HepG2 (cell line): ENCODE data around the gene RAD9A. TPM values are rescaled to one million over a fixed set of nuclear protein-coding genes. Genes with fewer than 3 reads are reported as not detected.

Experiments used
- ATAC-seq: fragments of 200-7000 bp; cut with Tn5 transposase; 3 replicates; pipeline ENCODE4 v1.9.1; 2020; ENCODE audit warnings: mild to moderate bottlenecking, moderate library complexity
- BruUV-seq: library from RNA; stranded (reverse); fragments of 400-500 nt; replicated peaks from 2 replicates; lab custom pipeline; 2021; lab: Mats Ljungman, UMichigan
- CTCF ChIA-PET: fragments of 300-600 bp; formaldehyde crosslinking; extraction: SDS; loops from one replicate; lab custom pipeline; 2021; ENCODE audit warnings: low total read pairs, inconsistent platforms, low intra/inter-chr PET ratio; lab: Yijun Ruan, JAX
- POLR2A ChIA-PET: fragments of 350-600 bp; sonication (Branson Sonifier 250); formaldehyde crosslinking; loops from one replicate; lab custom pipeline; 2020; ENCODE audit warnings: antibody characterized with exemption, inconsistent platforms; lab: Yijun Ruan, JAX
- DNase-seq: peaks from one replicate; pipeline ENCODE4 v3.0.0-alpha.2; 2015; ENCODE audit warnings: low spot score
- FAIRE-seq: peaks from 3 replicates; lab custom pipeline; 2011; peaks lifted over from hg19 to GRCh38; lab: Jason Lieb, UNC
- H2AFZ ChIP-seq: one replicate; pipeline ENCODE4 v1.6.1; 2011; ENCODE audit warnings: low read length, inconsistent platforms
- H3K27ac ChIP-seq: fragments of 300-600 bp; 3 replicates; pipeline ENCODE4 v1.8.0; 2011; ENCODE audit warnings: mixed run types, mild to moderate bottlenecking, mixed read lengths, low read length, inconsistent platforms; ENCODE audit not compliant: insufficient read depth; ENCODE audit errors: extremely low read length
- H3K27me3 ChIP-seq, 2 experiments: fragments of 200-600 bp in 1 of 2; 2 replicates in 1 of 2; 3 replicates in 1 of 2; pipeline versions ENCODE4 v1.6.0 to v1.8.0; 2011; ENCODE audit warnings: low read length in 2 of 2, mild to moderate bottlenecking in 2 of 2, moderate library complexity in 2 of 2, inconsistent platforms in 1 of 2; ENCODE audit not compliant: insufficient read depth in 2 of 2, control insufficient read depth in 1 of 2
- H3K36me3 ChIP-seq, 2 experiments: fragments of 200-600 bp in 1 of 2; replicated peaks in 1 of 2; 2 replicates in 1 of 2; 3 replicates in 1 of 2; pipeline versions ENCODE4 v1.5.1 to v1.8.0; 2011; ENCODE audit warnings: low read length in 2 of 2, inconsistent platforms in 1 of 2; ENCODE audit not compliant: insufficient read depth in 2 of 2, control insufficient read depth in 1 of 2
- H3K4me1 ChIP-seq: 2 replicates; pipeline ENCODE4 v1.5.1; 2012; ENCODE audit warnings: low read length, inconsistent platforms; ENCODE audit not compliant: insufficient read depth
- H3K4me2 ChIP-seq: 2 replicates; pipeline ENCODE4 v1.6.0; 2011; ENCODE audit warnings: low read depth, low read length, inconsistent platforms
- H3K4me3 ChIP-seq, 3 experiments: fragments of 200-600 bp in 1 of 3; sonication (generic), shearing (Covaris generic) in 1 of 3; replicated peaks in 1 of 3; 2 replicates each; pipeline ENCODE4 v1.5.1; 2011 to 2016; ENCODE audit warnings: low read length in 3 of 3, inconsistent platforms in 2 of 3, low read depth in 2 of 3, mild to moderate bottlenecking in 2 of 3, control low read depth in 1 of 3, mixed read lengths in 1 of 3; ENCODE audit not compliant: insufficient read depth in 1 of 3
- H3K79me2 ChIP-seq: one replicate; pipeline ENCODE4 v1.6.1; 2011; ENCODE audit warnings: low read length, inconsistent platforms; ENCODE audit not compliant: insufficient read depth
- H3K9ac ChIP-seq: 2 replicates; pipeline ENCODE4 v1.6.0; 2011; ENCODE audit warnings: mild to moderate bottlenecking, low read depth, low read length, inconsistent platforms; ENCODE audit not compliant: insufficient read depth
- H3K9me3 ChIP-seq: 2 replicates; pipeline ENCODE4 v1.5.1; 2012; ENCODE audit warnings: mild to moderate bottlenecking, low read length
- H4K20me1 ChIP-seq: 2 replicates; pipeline ENCODE4 v1.6.0; 2011; ENCODE audit warnings: inconsistent platforms, mild to moderate bottlenecking, low read length, moderate library complexity; ENCODE audit not compliant: insufficient read depth
- AGO2 ChIP-seq: fragments of 200-400 bp; formaldehyde crosslinking; optimal IDR thresholded peaks from 2 replicates; pipeline ENCODE3; 2017; ENCODE audit warnings: mild to moderate bottlenecking, low read depth, low read length, moderate library complexity
- BORCS8-MEF2B ChIP-seq: sonication (generic); formaldehyde crosslinking; IDR thresholded peaks from 2 replicates; pipeline ENCODE4 v1.8.0; 2022; ENCODE audit warnings: mild to moderate bottlenecking, missing genetic modification reagents
- HBP1 ChIP-seq: IDR thresholded peaks from 2 replicates; pipeline ENCODE4 v1.6.1; 2016; ENCODE audit warnings: low read depth, control low read depth
- HIC2 ChIP-seq: sonication (generic); formaldehyde crosslinking; IDR thresholded peaks from 2 replicates; pipeline ENCODE4 v1.9.0; 2022; ENCODE audit warnings: low read depth, missing genetic modification reagents
- IRF9 ChIP-seq: sonication (generic); formaldehyde crosslinking; IDR thresholded peaks from 2 replicates; pipeline ENCODE4 v1.8.0; 2022; ENCODE audit warnings: missing genetic modification reagents, mild to moderate bottlenecking, borderline replicate concordance
- KDM5B ChIP-seq: sonication (generic); formaldehyde crosslinking; IDR thresholded peaks from 2 replicates; pipeline ENCODE4 v1.4.0; 2020; ENCODE audit warnings: missing genetic modification reagents, mild to moderate bottlenecking, borderline replicate concordance
- MXD3 ChIP-seq: IDR thresholded peaks from 2 replicates; pipeline ENCODE4 v1.6.1; 2016; ENCODE audit warnings: mild to moderate bottlenecking, missing biosample characterization, missing genetic modification reagents
- ZFX ChIP-seq: sonication (generic); formaldehyde crosslinking; IDR thresholded peaks from 2 replicates; pipeline ENCODE4 v1.4.0; 2020; ENCODE audit warnings: mild to moderate bottlenecking, low read depth, missing genetic modification reagents, moderate library complexity
- ZNF292 ChIP-seq: sonication (generic); formaldehyde crosslinking; IDR thresholded peaks from 2 replicates; pipeline ENCODE4 v1.8.1; 2022; ENCODE audit warnings: mild to moderate bottlenecking, low read depth, missing genetic modification reagents, borderline replicate concordance
- ZNF333 ChIP-seq: sonication (generic); formaldehyde crosslinking; IDR thresholded peaks from 2 replicates; pipeline ENCODE4 v1.4.0; 2020; ENCODE audit warnings: mild to moderate bottlenecking, missing genetic modification reagents, borderline replicate concordance
- ZNF652 ChIP-seq: IDR thresholded peaks from 2 replicates; pipeline ENCODE4 v1.6.1; 2016; ENCODE audit warnings: low read depth, borderline replicate concordance
- ZNF687 ChIP-seq: sonication (generic); formaldehyde crosslinking; IDR thresholded peaks from 2 replicates; pipeline ENCODE4 v1.5.1; 2020; ENCODE audit warnings: mild to moderate bottlenecking, missing genetic modification reagents, moderate library complexity
- WGBS: methylation state at CpG from one replicate; pipeline ENCODE4 v1.1.6; 2017; ENCODE audit warnings: low lambda C conversion rate; 5-methylcytosine and 5-hydroxymethylcytosine counted together
- in situ Hi-C: cut with HindIII; loops from 2 replicates; pipeline ENCODE4 v1.10.0; 2017; ENCODE audit warnings: low pct_unique_long_range_greater_than_20kb; ENCODE audit not compliant: extremely low pct_ligation_motif_present
- intact Hi-C: fragments of 100-400 bp; cut with micrococcal nuclease; formaldehyde crosslinking; loops from one replicate; pipeline ENCODE4 v1.10.0; 2022; ENCODE audit not compliant: unreplicated experiment
- polyA plus RNA-seq, 8 experiments: library from polyadenylated mRNA; depleted of rRNA in 3 of 8; stranded (reverse) in 7 of 8; unstranded in 1 of 8; fragments of >200 nt; fragmentation: Illumina TruSeq in 4 of 8; extraction: Trizol in 4 of 8; gene quantifications; 2 replicates each; pipeline versions ENCODE4 v1.2.1 to v1.2.3, GENCODE V29; 2011 to 2016; ENCODE audit warnings: low read depth in 4 of 8, missing spikeins in 1 of 8, mixed read lengths in 1 of 8; ENCODE audit not compliant: insufficient read depth in 1 of 8
- total RNA-seq, 5 experiments: library from RNA; depleted of rRNA; stranded (reverse); fragments of >200 nt; fragmentation: Illumina TruSeq; extraction: Trizol; gene quantifications; 2 replicates each; pipeline ENCODE4 v1.2.3, GENCODE V29; 2016; ENCODE audit warnings: low read depth in 1 of 5

The RAD9A gene
- total and polyA plus RNA-seq, 2 of the 13 experiments (the other 11 are each of a cell fraction or from before 2014, with no cell fraction given): 10.1 to 15.7 TPM

GRCh38 chr11:67355023-67355793 is 36.6 kb upstream of the RAD9A start:
- no peaks in the 10 kb centered on the region for H3K9me3 ChIP-seq
- POLR2A ChIA-PET: interaction anchor here (1.0 to 9.7 kb wide), 11 partner anchors 8 to 115 kb away, joined by 3 to 365 read pairs (median 11); partner anchors contain the start of genes ANKRD13D, CLCF1, PPP1CA and RAD9A
- no peaks in the 10 kb centered on the region for H3K36me3 ChIP-seq
- DNase-seq (no peak), FAIRE-seq (no peak), ATAC-seq (no peak)
- H3K4me2 ChIP-seq: peak overlapping the region; percentile 96
- peak overlapping the region; percentile 79 for H3K27ac ChIP-seq
- no peak overlapping the region for H2AFZ ChIP-seq
- no peaks in the 10 kb centered on the region for H3K79me2 ChIP-seq
- intact Hi-C loops (no loop called here), in situ Hi-C loops (no loop called here)
- 33% methylated on average over 3 of the region's 11 CpGs for WGBS
- BruUV-seq: no TSS peak
- peak overlapping the region; percentile 63 for H3K9ac ChIP-seq
- no peaks in the 10 kb centered on the region for H4K20me1 ChIP-seq
- H3K4me1 ChIP-seq: peaks cover 46% of the 10 kb centered on the region
- no peaks in the 10 kb centered on the region for H3K27me3 ChIP-seq
- H3K4me3 ChIP-seq: peak overlapping the region; percentile 30 to 90 (median 43); a peak in 5 of 6 replicates
- CTCF ChIA-PET: interaction anchor here (4.1 kb wide), 1 partner anchor 27 kb away, joined by 45 read pairs; no protein-coding TSS in a partner anchor
- TF ChIP-seq IRF9 (CRISPR knock-in tag) (0 out of 2 replicates have a peak, but pooled peaks have one; percentile 0), ZNF687 (peak; percentile 67), KDM5B (CRISPR knock-in tag) (peak; percentile 70; the same call in 1 of the 2 replicates), BORCS8-MEF2B (CRISPR knock-in tag) (no peak), ZNF652 (CRISPR knock-in tag) (no peak), HBP1 (CRISPR knock-in tag) (0 out of 2 replicates have a peak, but pooled peaks have one; percentile 17), AGO2 (peak; percentile 54), ZNF292 (0 out of 2 replicates have a peak, but pooled peaks have one; percentile 0), HIC2 (peak; percentile 11; the same call in 1 of the 2 replicates), ZNF333 (CRISPR knock-in tag) (0 out of 2 replicates have a peak, but pooled peaks have one; percentile 26), MXD3 (0 out of 2 replicates have a peak, but pooled peaks have one; percentile 9), ZFX (CRISPR knock-in tag) (peak; percentile 21)
